GM19455 (cell line): Measurements from ENCODE around the gene CCDC159.
"Not testable (repeated sequence)": the region's sequence is repeated elsewhere in the genome, so short reads cannot be mapped to it uniquely, and the experiment has no call there.

Experiments used
- ATAC-seq: cut with Tn5 transposase; IDR thresholded peaks from one replicate; pipeline ENCODE4 v1.9.1; 2021; ENCODE audit not compliant: unreplicated experiment

The CCDC159 gene

GRCh38 chr19:11337080-11337479 is 9.2 kb upstream of the CCDC159 start:
- ATAC-seq, result no peak

GRCh38 chr19:11338121-11338520 is 8.2 kb upstream of the CCDC159 start:
- no peak for ATAC-seq

- no peak for ATAC-seq
Observed at GRCh38 chr19:11338569-11339253, 7.6 kb upstream of the CCDC159 start.

GRCh38 chr19:11339254-11340098 is 6.8 kb upstream of the CCDC159 start, which contains the start of gene RAB3D:
Gene RAB3D, minus strand, starts transcription at chr19:11339657. Its CDS starts 2,258 bp downstream, at chr19:11337399.
- ATAC-seq, result no peak

- not testable (repeated sequence) for ATAC-seq
Observed at GRCh38 chr19:11340099-11340467, 6.2 kb upstream of the CCDC159 start.

- no peak for ATAC-seq
Observed at GRCh38 chr19:11342429-11342828, 3.9 kb upstream of the CCDC159 start.

GRCh38 chr19:11345122-11345803 is 1.1 kb upstream of the CCDC159 start:
- ATAC-seq, result no peak

GRCh38 chr19:11347546-11348039 is 1.3 kb downstream of the CCDC159 start:
- ATAC-seq, result no peak

GRCh38 chr19:11349171-11349570 is 2.9 kb downstream of the CCDC159 start:
- no peak for ATAC-seq

GRCh38 chr19:11354102-11354501 is 7.8 kb downstream of the CCDC159 start:
- not testable (repeated sequence) for ATAC-seq

- ATAC-seq, result no peak
Observed at GRCh38 chr19:11355160-11356073, 9.1 kb downstream of the CCDC159 start, which contains the start of gene PLPPR2. Gene PLPPR2, plus strand, starts transcription at chr19:11355432. Its CDS starts 2,242 bp downstream, at chr19:11357674.

GRCh38 chr19:11356074-11356397 is 9.7 kb downstream of the CCDC159 start:
- no peak for ATAC-seq

GRCh38 chr19:11356676-11357550 is 10.6 kb downstream of the CCDC159 start:
- ATAC-seq, result no peak

GRCh38 chr19:11359421-11359820 is 13.1 kb downstream of the CCDC159 start:
- ATAC-seq, result no peak

- no peak for ATAC-seq
Observed at GRCh38 chr19:11361037-11361770, 14.9 kb downstream of the CCDC159 start.

- ATAC-seq, result no peak
Observed at GRCh38 chr19:11361771-11362731, 15.7 kb downstream of the CCDC159 start.

GRCh38 chr19:11363881-11364280 is 17.6 kb downstream of the CCDC159 start:
- no peak for ATAC-seq
